Body of pancreas (tissue), 4 donors: Measurements from ENCODE around the gene BTN3A1.

Experiments used
- CTCF ChIP-seq, 7 experiments: fragments of 450-650 bp in 4 of 7; fragments of 200-600 bp in 3 of 7; sonication (generic) in 3 of 7; IDR thresholded peaks; one replicate each; pipeline ENCODE4 v1.5.1; 2016 to 2019; ENCODE audit warnings: antibody characterized with exemption in 7 of 7
- POLR2A ChIP-seq, 3 donors: fragments of 450-650 bp; IDR thresholded peaks; one replicate each; pipeline ENCODE4 v1.6.1; 2016; ENCODE audit warnings: antibody characterized with exemption in 3 of 3, mild to moderate bottlenecking in 2 of 3

DNA sequence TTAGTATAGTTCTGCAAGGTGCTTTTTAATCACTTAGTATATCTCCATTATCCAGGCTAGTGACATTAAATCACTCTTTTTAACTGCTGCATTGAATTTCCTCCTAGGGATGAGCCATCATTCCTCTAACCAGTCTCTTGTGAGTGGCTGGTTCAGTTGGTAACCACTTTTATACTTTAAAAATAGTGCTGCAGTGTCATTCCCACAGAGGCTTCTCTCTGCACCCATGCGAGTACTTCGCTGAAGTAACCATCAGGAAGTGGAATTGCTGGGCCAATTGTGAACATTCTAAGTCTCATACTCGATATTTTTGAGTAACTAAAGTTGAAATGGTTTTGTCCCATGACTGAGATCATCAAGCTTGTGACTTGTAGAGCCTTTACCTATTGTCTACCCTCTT is 35.0 kb upstream of the BTN3A1 start:
- TF ChIP-seq POLR2A (IDR thresholded peaks at IDR 0.05) (no peak), CTCF (IDR thresholded peaks at IDR 0.05) (no peak)
